VCaP (cell line): ENCODE results near the gene ATP11A.

Experiments
- H3K27ac ChIP-seq: fragments of 450-650 bp; 2 replicates; pipeline ENCODE4 v1.5.1; 2017
- CTCF ChIP-seq: fragments of 450-650 bp; conservative IDR thresholded peaks from 2 replicates; pipeline ENCODE4 v1.5.1; 2017; ENCODE audit warnings: mild to moderate bottlenecking, moderate library complexity

ATP11A gene

GRCh38 chr13:112720251-112720650, 30.4 kb downstream of the ATP11A start:
- no peak for TF ChIP-seq CTCF
- H3K27ac ChIP-seq, result no peak overlapping the region

- no peak for TF ChIP-seq CTCF
- no peak overlapping the region for H3K27ac ChIP-seq
Measured at GRCh38 chr13:112720814-112721197, 31.0 kb downstream of the ATP11A start.

DNA sequence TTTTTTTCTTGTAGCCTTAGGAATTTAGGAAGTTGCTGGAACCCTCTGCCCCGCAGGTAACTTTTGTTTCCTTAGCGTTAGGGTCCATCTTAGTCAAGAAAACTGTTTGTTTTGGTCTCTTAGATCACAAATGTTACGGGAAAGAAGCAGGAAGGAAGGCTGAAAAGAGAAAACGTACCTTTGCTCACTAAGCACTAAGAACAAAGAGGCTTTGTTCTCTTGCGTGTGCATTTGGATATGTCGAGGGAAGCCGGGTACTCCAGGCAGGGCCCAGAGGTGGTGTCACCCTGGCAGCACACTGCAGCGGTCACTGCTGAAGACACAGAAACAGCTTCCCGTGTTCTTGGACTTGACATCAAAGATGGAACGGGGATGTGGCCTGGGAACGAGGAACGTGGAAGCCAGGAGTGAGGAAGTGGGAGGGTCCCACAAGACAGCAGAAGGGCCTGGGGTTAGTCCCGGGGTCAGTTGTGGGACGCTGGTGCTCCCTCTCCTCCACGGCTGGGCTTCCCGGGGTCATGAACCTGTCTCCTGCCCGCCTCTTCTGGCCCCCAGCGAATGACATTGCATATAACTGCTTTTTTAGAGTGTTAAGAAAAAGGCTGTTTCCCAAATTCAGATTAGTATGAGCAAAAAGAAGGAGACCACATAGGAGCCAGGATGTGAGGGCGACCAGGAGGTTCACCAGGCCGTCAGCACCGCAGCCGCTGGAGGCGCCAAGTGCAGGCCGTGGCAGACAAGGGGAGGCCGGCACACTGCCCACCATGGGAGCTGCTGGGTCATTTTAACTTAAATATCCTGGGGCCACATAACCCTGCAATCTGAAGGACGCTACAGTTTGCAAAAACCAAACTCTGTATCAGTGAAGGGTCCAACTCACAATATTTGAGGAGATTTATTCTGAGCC, 31.6 kb downstream of the ATP11A start:
- no peak overlapping the region for H3K27ac ChIP-seq
- no peak for TF ChIP-seq CTCF

GRCh38 chr13:112722433-112723263, 32.8 kb downstream of the ATP11A start:
- H3K27ac ChIP-seq, result no peak overlapping the region
- no peak for TF ChIP-seq CTCF

- no peak overlapping the region for H3K27ac ChIP-seq
- no peak for TF ChIP-seq CTCF
Measured at GRCh38 chr13:112723771-112724170, 33.9 kb downstream of the ATP11A start.

DNA sequence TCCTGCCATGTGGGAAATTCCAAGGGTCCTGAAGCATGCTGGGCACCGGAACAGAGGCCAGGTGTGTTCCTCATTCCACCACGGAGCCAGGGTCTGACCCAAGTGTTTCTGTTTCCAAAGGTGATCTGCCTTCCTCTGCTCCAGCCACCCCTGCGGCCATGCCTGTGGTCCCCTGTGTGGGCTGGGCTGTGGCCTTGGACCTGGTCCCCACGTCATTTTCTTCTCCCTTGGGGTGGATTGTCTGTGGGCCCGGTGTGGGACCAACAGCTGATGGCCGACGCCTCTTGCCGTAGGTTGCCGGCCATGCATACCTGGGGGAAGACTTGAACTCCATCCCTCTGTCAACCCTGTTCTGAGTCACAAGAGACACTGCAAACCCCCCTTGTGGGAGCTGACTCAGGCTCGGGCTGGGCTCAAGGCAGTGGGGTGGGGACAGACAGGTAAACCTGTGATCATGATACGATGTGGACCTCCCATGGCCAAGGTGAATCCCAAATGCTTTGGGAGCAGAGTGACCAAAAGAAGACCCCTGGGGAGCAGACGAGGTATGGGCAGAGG, 35.0 kb downstream of the ATP11A start:
- no peak overlapping the region for H3K27ac ChIP-seq
- TF ChIP-seq CTCF, result no peak

DNA sequence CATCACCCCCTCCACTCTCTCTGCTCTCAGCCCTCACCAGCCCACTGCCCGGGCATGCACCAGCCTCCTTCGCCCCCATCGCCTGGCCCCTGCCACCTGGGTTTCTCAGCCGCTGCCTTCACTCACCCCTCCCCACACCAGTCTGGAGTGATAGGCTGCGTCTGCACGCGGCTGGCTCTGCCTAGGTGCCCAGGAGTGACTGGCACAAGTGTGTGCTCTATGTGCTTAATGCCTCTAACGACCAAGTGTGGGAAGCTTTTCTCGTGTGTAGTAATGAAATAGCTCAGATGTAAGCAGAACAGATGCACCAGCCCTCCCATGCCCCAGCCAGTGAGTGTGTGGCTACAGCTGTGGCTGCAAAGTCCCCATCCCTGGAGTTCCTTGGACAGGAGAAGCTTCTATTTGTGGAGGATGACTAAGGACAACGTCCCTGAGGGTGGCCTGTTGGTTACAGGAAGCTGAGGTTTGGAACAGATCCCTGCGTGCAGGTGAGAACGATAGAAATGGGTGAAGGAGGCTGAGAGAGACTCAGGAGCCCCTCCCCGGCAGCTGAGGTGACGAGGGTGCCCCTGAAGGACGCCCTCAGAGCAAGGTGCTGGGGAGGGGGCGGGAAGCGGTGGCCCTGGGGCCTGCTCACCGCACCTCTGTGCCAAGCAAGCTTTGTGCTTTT, 35.6 kb downstream of the ATP11A start:
- no peak overlapping the region for H3K27ac ChIP-seq
- no peak for TF ChIP-seq CTCF
